HepG2 (cell line): Measurements from ENCODE around the gene APOC3. TPM values are rescaled to one million over a fixed set of nuclear protein-coding genes. Genes with fewer than 3 reads are reported as not detected.

ENCODE experiments used
- HNRNPLL ChIP-seq: fragments of 200-400 bp; formaldehyde crosslinking; IDR thresholded peaks from 2 replicates; pipeline ENCODE4 v1.6.1; 2017; ENCODE audit warnings: mild to moderate bottlenecking, low read depth, low read length; ENCODE audit not compliant: poor library complexity, severe bottlenecking
- MAZ ChIP-seq, 2 experiments: sonication (generic) in 1 of 2; formaldehyde crosslinking in 1 of 2; IDR thresholded peaks; 2 replicates each; pipeline versions ENCODE4 v1.5.0 to v1.6.1; 2012 to 2020; ENCODE audit warnings: low read depth in 2 of 2, mild to moderate bottlenecking in 2 of 2, borderline replicate concordance in 1 of 2, improper control_type of control experiment in 1 of 2, low read length in 1 of 2, missing genetic modification reagents in 1 of 2, moderate library complexity in 1 of 2
- NAIF1 ChIP-seq: sonication (generic); formaldehyde crosslinking; IDR thresholded peaks from 2 replicates; pipeline ENCODE4 v1.5.0; 2020; ENCODE audit warnings: mild to moderate bottlenecking, missing genetic modification reagents, borderline replicate concordance
- NKX3-1 ChIP-seq: sonication (generic); formaldehyde crosslinking; IDR thresholded peaks from 2 replicates; pipeline ENCODE4 v1.5.0; 2020; ENCODE audit warnings: missing genetic modification reagents
- POGZ ChIP-seq: sonication (generic); formaldehyde crosslinking; IDR thresholded peaks from 2 replicates; pipeline ENCODE4 v1.4.0; 2020; ENCODE audit warnings: mild to moderate bottlenecking, missing genetic modification reagents
- POLR2G ChIP-seq: fragments of 200-400 bp; formaldehyde crosslinking; IDR thresholded peaks from 2 replicates; pipeline ENCODE4 v1.6.1; 2018; ENCODE audit warnings: mild to moderate bottlenecking, low read depth, low read length, moderate library complexity
- SALL1 ChIP-seq: sonication (generic); formaldehyde crosslinking; IDR thresholded peaks from 2 replicates; pipeline ENCODE4 v1.8.0; 2022; ENCODE audit warnings: mild to moderate bottlenecking, missing genetic modification reagents
- YEATS2 ChIP-seq: sonication (generic); formaldehyde crosslinking; IDR thresholded peaks from 2 replicates; pipeline ENCODE4 v1.4.0; 2020; ENCODE audit warnings: missing genetic modification reagents, borderline replicate concordance
- ZKSCAN8 ChIP-seq: IDR thresholded peaks from 2 replicates; pipeline ENCODE4 v1.6.1; 2016; ENCODE audit warnings: borderline replicate concordance, missing genetic modification reagents, missing compliant biosample characterization
- ZNF138 ChIP-seq: sonication (generic); formaldehyde crosslinking; IDR thresholded peaks from 2 replicates; pipeline ENCODE4 v1.5.0; 2020; ENCODE audit warnings: mild to moderate bottlenecking, low read depth, missing genetic modification reagents
- ZNF331 ChIP-seq: sonication (generic); formaldehyde crosslinking; IDR thresholded peaks from 2 replicates; pipeline ENCODE4 v1.4.0; 2020; ENCODE audit warnings: missing genetic modification reagents
- ZNF333 ChIP-seq: sonication (generic); formaldehyde crosslinking; IDR thresholded peaks from 2 replicates; pipeline ENCODE4 v1.4.0; 2020; ENCODE audit warnings: mild to moderate bottlenecking, missing genetic modification reagents, borderline replicate concordance
- ZNF510 ChIP-seq: sonication (generic); formaldehyde crosslinking; IDR thresholded peaks from 2 replicates; pipeline ENCODE4 v1.4.0; 2020; ENCODE audit warnings: low read depth, mild to moderate bottlenecking, missing genetic modification reagents
- ZNF607 ChIP-seq: sonication (generic); formaldehyde crosslinking; IDR thresholded peaks from 2 replicates; pipeline ENCODE4 v1.5.1; 2020; ENCODE audit warnings: missing genetic modification reagents, mild to moderate bottlenecking, borderline replicate concordance
- ZNF644 ChIP-seq: IDR thresholded peaks from 2 replicates; pipeline ENCODE4 v1.6.1; 2016; ENCODE audit warnings: low read depth
- polyA plus RNA-seq, 8 experiments: library from polyadenylated mRNA; depleted of rRNA in 3 of 8; stranded (reverse) in 7 of 8; unstranded in 1 of 8; fragments of >200 nt; fragmentation: Illumina TruSeq in 4 of 8; extraction: Trizol in 4 of 8; gene quantifications; 2 replicates each; pipeline versions ENCODE4 v1.2.1 to v1.2.3, GENCODE V29; 2011 to 2016; ENCODE audit warnings: low read depth in 4 of 8, missing spikeins in 1 of 8, mixed read lengths in 1 of 8; ENCODE audit not compliant: insufficient read depth in 1 of 8
- total RNA-seq, 5 experiments: library from RNA; depleted of rRNA; stranded (reverse); fragments of >200 nt; fragmentation: Illumina TruSeq; extraction: Trizol; gene quantifications; 2 replicates each; pipeline ENCODE4 v1.2.3, GENCODE V29; 2016; ENCODE audit warnings: low read depth in 1 of 5
- TF ChIP-seq, protein P1 (sequence below): sonication (generic); formaldehyde crosslinking; IDR thresholded peaks from 2 replicates; pipeline ENCODE4 v1.5.1; 2020; ENCODE audit warnings: mild to moderate bottlenecking, missing genetic modification reagents, borderline replicate concordance
- TF ChIP-seq, protein P2 (sequence below): sonication (generic); formaldehyde crosslinking; IDR thresholded peaks from 2 replicates; pipeline ENCODE4 v1.5.1; 2020; ENCODE audit warnings: missing genetic modification reagents, mild to moderate bottlenecking, borderline replicate concordance
- TF ChIP-seq, protein P3 (sequence below): sonication (generic); formaldehyde crosslinking; IDR thresholded peaks from 2 replicates; pipeline ENCODE4 v1.4.0; 2020; ENCODE audit warnings: missing genetic modification reagents

The APOC3 gene
- total and polyA plus RNA-seq, 2 of the 13 experiments (the other 11 are each of a cell fraction or from before 2014, with no cell fraction given) = 314 to 687 TPM

DNA sequence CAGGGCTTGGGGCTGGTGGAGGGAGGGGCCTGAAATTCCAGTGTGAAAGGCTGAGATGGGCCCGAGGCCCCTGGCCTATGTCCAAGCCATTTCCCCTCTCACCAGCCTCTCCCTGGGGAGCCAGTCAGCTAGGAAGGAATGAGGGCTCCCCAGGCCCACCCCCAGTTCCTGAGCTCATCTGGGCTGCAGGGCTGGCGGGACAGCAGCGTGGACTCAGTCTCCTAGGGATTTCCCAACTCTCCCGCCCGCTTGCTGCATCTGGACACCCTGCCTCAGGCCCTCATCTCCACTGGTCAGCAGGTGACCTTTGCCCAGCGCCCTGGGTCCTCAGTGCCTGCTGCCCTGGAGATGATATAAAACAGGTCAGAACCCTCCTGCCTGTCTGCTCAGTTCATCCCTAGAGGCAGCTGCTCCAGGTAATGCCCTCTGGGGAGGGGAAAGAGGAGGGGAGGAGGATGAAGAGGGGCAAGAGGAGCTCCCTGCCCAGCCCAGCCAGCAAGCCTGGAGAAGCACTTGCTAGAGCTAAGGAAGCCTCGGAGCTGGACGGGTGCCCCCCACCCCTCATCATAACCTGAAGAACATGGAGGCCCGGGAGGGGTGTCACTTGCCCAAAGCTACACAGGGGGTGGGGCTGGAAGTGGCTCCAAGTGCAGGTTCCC is at the start of gene APOC3 (continued):
- TF ChIP-seq, protein P1, sequence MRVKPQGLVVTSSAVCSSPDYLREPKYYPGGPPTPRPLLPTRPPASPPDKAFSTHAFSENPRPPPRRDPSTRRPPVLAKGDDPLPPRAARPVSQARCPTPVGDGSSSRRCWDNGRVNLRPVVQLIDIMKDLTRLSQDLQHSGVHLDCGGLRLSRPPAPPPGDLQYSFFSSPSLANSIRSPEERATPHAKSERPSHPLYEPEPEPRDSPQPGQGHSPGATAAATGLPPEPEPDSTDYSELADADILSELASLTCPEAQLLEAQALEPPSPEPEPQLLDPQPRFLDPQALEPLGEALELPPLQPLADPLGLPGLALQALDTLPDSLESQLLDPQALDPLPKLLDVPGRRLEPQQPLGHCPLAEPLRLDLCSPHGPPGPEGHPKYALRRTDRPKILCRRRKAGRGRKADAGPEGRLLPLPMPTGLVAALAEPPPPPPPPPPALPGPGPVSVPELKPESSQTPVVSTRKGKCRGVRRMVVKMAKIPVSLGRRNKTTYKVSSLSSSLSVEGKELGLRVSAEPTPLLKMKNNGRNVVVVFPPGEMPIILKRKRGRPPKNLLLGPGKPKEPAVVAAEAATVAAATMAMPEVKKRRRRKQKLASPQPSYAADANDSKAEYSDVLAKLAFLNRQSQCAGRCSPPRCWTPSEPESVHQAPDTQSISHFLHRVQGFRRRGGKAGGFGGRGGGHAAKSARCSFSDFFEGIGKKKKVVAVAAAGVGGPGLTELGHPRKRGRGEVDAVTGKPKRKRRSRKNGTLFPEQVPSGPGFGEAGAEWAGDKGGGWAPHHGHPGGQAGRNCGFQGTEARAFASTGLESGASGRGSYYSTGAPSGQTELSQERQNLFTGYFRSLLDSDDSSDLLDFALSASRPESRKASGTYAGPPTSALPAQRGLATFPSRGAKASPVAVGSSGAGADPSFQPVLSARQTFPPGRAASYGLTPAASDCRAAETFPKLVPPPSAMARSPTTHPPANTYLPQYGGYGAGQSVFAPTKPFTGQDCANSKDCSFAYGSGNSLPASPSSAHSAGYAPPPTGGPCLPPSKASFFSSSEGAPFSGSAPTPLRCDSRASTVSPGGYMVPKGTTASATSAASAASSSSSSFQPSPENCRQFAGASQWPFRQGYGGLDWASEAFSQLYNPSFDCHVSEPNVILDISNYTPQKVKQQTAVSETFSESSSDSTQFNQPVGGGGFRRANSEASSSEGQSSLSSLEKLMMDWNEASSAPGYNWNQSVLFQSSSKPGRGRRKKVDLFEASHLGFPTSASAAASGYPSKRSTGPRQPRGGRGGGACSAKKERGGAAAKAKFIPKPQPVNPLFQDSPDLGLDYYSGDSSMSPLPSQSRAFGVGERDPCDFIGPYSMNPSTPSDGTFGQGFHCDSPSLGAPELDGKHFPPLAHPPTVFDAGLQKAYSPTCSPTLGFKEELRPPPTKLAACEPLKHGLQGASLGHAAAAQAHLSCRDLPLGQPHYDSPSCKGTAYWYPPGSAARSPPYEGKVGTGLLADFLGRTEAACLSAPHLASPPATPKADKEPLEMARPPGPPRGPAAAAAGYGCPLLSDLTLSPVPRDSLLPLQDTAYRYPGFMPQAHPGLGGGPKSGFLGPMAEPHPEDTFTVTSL = no peak
- TF ChIP-seq, protein P2, sequence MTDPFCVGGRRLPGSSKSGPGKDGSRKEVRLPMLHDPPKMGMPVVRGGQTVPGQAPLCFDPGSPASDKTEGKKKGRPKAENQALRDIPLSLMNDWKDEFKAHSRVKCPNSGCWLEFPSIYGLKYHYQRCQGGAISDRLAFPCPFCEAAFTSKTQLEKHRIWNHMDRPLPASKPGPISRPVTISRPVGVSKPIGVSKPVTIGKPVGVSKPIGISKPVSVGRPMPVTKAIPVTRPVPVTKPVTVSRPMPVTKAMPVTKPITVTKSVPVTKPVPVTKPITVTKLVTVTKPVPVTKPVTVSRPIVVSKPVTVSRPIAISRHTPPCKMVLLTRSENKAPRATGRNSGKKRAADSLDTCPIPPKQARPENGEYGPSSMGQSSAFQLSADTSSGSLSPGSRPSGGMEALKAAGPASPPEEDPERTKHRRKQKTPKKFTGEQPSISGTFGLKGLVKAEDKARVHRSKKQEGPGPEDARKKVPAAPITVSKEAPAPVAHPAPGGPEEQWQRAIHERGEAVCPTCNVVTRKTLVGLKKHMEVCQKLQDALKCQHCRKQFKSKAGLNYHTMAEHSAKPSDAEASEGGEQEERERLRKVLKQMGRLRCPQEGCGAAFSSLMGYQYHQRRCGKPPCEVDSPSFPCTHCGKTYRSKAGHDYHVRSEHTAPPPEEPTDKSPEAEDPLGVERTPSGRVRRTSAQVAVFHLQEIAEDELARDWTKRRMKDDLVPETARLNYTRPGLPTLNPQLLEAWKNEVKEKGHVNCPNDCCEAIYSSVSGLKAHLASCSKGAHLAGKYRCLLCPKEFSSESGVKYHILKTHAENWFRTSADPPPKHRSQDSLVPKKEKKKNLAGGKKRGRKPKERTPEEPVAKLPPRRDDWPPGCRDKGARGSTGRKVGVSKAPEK (CRISPR knock-in tag) = no peak
- peak; percentile 91 for TF ChIP-seq POLR2G
- peak; percentile 64; the same call in 1 of the 2 replicates for TF ChIP-seq ZNF510
- TF ChIP-seq ZNF331 = 0 out of 2 replicates have a peak, but pooled peaks have one; percentile 30
- no peak for TF ChIP-seq ZNF607 (CRISPR knock-in tag)
- no peak for TF ChIP-seq ZNF644 (CRISPR knock-in tag)
- no peak for TF ChIP-seq YEATS2
- peak; percentile 89 for TF ChIP-seq SALL1 (CRISPR knock-in tag)
- no peak; the same call in 1 of the 2 replicates for TF ChIP-seq ZKSCAN8 (CRISPR knock-in tag)
- TF ChIP-seq ZNF138 = no peak
- TF ChIP-seq NAIF1 (CRISPR knock-in tag) = no peak
- no peak; the same call in none of the 2 replicates for TF ChIP-seq MAZ (IDR thresholded peaks at IDR 0.05; ENCODE audit: borderline replicate concordance, low read depth, low read length)
- peak; percentile 57; the same call in 1 of the 2 replicates for TF ChIP-seq MAZ (CRISPR knock-in tag; IDR thresholded peaks at IDR 0.05; ENCODE audit: low read depth)
- TF ChIP-seq NKX3-1 = no peak
- TF ChIP-seq HNRNPLL = no peak
- TF ChIP-seq POGZ (CRISPR knock-in tag) = peak; percentile 57; the same call in 1 of the 2 replicates
- 0 out of 2 replicates have a peak, but pooled peaks have one; percentile 36 for TF ChIP-seq ZNF333 (CRISPR knock-in tag)
- TF ChIP-seq, protein P3, sequence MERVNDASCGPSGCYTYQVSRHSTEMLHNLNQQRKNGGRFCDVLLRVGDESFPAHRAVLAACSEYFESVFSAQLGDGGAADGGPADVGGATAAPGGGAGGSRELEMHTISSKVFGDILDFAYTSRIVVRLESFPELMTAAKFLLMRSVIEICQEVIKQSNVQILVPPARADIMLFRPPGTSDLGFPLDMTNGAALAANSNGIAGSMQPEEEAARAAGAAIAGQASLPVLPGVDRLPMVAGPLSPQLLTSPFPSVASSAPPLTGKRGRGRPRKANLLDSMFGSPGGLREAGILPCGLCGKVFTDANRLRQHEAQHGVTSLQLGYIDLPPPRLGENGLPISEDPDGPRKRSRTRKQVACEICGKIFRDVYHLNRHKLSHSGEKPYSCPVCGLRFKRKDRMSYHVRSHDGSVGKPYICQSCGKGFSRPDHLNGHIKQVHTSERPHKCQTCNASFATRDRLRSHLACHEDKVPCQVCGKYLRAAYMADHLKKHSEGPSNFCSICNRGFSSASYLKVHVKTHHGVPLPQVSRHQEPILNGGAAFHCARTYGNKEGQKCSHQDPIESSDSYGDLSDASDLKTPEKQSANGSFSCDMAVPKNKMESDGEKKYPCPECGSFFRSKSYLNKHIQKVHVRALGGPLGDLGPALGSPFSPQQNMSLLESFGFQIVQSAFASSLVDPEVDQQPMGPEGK (CRISPR knock-in tag) = peak; percentile 91
